Retina (tissue), 1 donor: ENCODE measurements around the gene OGDH.

Experiments used
- DNase-seq: peaks from one replicate; pipeline ENCODE4 v3.0.0-alpha.2; 2016

OGDH gene

GRCh38 chr7:44740055-44740454, 133.6 kb downstream of the OGDH start:
- no peak for DNase-seq

- DNase-seq: no peak
Observed at GRCh38 chr7:44743750-44744149, 137.3 kb downstream of the OGDH start.

GRCh38 chr7:44748045-44748947, 141.9 kb downstream of the OGDH start, which contains the start of gene ZMIZ2:
Gene ZMIZ2 (plus strand): TSS chr7:44748847. CDS start chr7:44756250, 7,403 bp downstream.
- peak; percentile 81 for DNase-seq

- peak; percentile 59 for DNase-seq
Observed at GRCh38 chr7:44748948-44749731, 142.7 kb downstream of the OGDH start.

GRCh38 chr7:44749992-44750391, 143.6 kb downstream of the OGDH start:
- no peak for DNase-seq

GRCh38 chr7:44750424-44750823, 144.0 kb downstream of the OGDH start:
- DNase-seq: no peak

- DNase-seq: no peak
Observed at GRCh38 chr7:44750921-44751571, 144.6 kb downstream of the OGDH start.

GRCh38 chr7:44752822-44753221, 146.4 kb downstream of the OGDH start:
- DNase-seq: no peak

GRCh38 chr7:44754802-44755697, 148.6 kb downstream of the OGDH start:
- no peak for DNase-seq

GRCh38 chr7:44755698-44756627, 149.5 kb downstream of the OGDH start:
- no peak for DNase-seq

- no peak for DNase-seq
Observed at GRCh38 chr7:44756904-44757303, 150.5 kb downstream of the OGDH start.

- DNase-seq: no peak
Observed at GRCh38 chr7:44757311-44757710, 150.9 kb downstream of the OGDH start.

GRCh38 chr7:44757739-44758138, 151.3 kb downstream of the OGDH start:
- no peak for DNase-seq
